Measurements from ENCODE around the gene ZNF385C. TPM values are rescaled to one million over a fixed set of nuclear protein-coding genes. Genes with fewer than 3 reads are reported as not detected.
A peak's percentile ranks its signal among the peaks of the same experiment; 100 is the strongest.

ZNF385C gene
- total RNA-seq, 1 donor: not detected

DNA sequence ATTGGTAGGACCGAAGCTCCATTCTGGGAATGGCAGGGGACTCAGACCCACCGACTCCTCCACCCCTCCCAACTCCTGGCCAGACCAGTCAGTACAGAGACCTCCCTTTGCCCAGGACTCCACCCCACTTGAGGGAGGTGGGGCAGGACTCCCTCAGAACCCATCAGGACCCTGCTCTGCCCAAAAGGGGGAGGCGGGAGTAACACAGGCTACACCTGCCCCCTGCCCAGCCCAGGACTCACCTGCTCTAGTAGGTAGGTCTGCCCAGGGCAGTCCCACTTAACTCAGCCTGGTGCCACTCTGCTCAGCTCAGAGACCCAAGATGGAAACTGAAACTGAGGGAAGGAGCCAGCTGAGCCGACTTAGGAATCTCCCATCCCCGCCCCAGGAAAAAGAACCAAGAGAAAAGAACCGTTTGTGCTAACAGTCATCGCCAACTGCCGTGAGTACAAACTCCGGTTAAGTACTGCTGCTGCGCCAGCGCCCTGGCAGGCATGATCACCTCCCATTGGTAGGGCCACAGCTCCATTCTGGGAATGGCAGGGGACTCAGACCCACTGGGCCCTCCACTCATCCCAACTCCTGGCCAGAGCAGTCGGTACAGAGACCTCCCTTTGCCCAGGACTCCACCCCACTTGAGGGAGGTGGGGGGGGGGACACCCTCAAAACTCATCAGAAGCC is 13.7 kb upstream of the ZNF385C start:
- peak overlapping the region; percentile 68 for H3K4me3 ChIP-seq (ENCODE audit: low read depth, low read length)
- TF ChIP-seq, protein P1, sequence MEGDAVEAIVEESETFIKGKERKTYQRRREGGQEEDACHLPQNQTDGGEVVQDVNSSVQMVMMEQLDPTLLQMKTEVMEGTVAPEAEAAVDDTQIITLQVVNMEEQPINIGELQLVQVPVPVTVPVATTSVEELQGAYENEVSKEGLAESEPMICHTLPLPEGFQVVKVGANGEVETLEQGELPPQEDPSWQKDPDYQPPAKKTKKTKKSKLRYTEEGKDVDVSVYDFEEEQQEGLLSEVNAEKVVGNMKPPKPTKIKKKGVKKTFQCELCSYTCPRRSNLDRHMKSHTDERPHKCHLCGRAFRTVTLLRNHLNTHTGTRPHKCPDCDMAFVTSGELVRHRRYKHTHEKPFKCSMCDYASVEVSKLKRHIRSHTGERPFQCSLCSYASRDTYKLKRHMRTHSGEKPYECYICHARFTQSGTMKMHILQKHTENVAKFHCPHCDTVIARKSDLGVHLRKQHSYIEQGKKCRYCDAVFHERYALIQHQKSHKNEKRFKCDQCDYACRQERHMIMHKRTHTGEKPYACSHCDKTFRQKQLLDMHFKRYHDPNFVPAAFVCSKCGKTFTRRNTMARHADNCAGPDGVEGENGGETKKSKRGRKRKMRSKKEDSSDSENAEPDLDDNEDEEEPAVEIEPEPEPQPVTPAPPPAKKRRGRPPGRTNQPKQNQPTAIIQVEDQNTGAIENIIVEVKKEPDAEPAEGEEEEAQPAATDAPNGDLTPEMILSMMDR (IDR thresholded peaks at IDR 0.05; ENCODE audit: insufficient read depth, low read depth, low read length): no peak
- peak; percentile 64 for DNase-seq (ENCODE audit: low read depth)

DNA sequence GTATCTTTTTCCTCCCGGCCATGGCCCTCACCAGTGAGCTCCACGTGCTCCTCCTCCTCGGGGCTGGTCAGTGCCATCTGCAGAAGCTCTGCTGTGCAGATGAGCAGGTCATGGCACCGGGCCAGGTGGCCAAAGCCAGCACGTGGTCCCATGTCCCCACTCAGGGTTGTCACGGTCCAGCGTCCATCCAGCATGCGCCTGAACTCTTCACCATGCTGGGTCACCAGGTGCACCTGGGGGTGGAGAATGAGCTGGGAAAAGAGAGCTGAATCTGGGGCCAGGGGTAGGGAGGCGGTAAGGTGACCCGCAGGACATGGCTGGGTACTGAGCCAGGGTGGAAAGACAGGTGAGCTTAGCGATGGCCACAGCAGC is 13.0 kb upstream of the ZNF385C start:
- TF ChIP-seq, protein P1 (IDR thresholded peaks at IDR 0.05; ENCODE audit: insufficient read depth, low read depth, low read length): no peak
- DNase-seq (ENCODE audit: low read depth): no peak
- H3K4me3 ChIP-seq (ENCODE audit: low read depth, low read length): no peak overlapping the region

- TF ChIP-seq, protein P1 (IDR thresholded peaks at IDR 0.05; ENCODE audit: insufficient read depth, low read depth, low read length): no peak
- no peak overlapping the region for H3K4me3 ChIP-seq (ENCODE audit: low read depth, low read length)
These were observed 12.3 kb upstream of the ZNF385C start for GRCh38 chr17:42110301-42111264.

GRCh38 chr17:42109086-42109485 is 10.8 kb upstream of the ZNF385C start:
- TF ChIP-seq, protein P1 (IDR thresholded peaks at IDR 0.05; ENCODE audit: insufficient read depth, low read depth, low read length): no peak
- no peak overlapping the region for H3K4me3 ChIP-seq (ENCODE audit: low read depth, low read length)
- DNase-seq (ENCODE audit: low read depth): no peak

More at GRCh38 chr17:42110301-42111264, 12.3 kb upstream of the ZNF385C start:
- DNase-seq (ENCODE audit: low read depth): no peak

DNA sequence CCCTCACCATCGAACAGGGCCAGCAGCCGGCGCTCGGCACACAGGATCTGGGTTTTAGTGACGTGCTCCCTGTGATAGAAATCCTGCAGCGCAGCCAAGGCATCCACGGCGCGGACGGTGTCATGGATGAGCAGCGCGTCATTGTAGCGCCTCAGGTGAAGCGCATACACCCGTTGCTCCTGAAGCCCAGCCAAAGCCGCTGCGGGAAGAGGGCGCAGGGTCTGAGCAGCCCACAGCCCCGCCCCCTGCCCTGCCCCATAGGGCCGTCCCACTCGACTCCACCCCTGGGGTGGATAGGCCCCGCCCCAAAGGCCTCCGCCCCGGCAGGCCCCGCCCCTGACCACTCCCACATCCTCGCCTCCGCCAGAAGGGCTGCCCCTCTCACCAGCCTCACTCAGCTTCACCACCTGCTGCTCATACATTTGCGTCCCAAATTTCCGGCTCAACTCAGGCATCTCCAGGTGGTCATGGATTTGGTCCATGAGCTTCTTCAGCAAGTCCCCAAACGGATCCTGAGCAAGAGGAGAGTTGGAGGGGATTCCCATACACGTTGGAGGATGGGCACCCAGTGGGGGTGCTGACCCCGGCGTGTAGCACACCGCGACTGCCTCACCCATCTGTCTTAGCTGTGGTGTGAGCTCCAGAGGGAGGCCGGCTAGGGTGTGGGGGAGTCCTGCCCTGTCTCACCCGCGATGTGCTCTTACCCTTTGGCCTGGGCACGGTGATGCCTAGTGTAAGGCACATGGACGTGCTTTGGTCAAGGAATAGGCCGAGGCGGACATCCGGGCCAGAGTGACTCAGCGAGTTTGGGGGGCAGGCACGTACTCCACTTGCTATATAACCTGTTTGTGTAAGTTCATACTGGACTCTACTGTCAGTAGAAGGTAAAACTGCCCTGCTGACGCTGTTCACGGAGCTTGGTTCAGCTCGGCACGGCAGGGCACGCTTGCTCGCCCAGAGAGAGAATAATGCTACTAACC is 9.6 kb upstream of the ZNF385C start:
- TF ChIP-seq, protein P1 (IDR thresholded peaks at IDR 0.05; ENCODE audit: insufficient read depth, low read depth, low read length): no peak
- peak; percentile 11 for DNase-seq (ENCODE audit: low read depth)
- H3K4me3 ChIP-seq (ENCODE audit: low read depth, low read length): no peak overlapping the region

DNA sequence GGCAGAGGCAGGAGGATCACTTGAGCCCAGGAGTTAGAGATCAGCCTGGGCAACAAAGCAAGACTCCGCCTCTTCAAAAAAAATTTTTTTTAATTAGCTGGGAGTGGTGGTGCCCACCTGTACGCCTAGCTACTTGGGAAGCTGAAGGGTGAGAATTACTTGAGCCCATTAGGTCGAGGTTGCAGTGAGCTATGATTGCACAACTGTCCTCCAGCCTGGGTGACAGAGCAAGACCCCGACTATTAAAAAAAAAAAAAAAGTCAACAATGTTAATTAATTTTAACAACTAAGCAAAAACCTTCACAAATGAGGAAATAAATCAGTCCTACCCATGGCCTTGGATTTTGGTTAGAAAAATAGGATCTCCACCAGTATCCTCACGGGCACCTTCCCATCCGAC is 8.9 kb upstream of the ZNF385C start:
- TF ChIP-seq, protein P1 (IDR thresholded peaks at IDR 0.05; ENCODE audit: insufficient read depth, low read depth, low read length): no peak
- DNase-seq (ENCODE audit: low read depth): no peak
- H3K4me3 ChIP-seq (ENCODE audit: low read depth, low read length): no peak overlapping the region

Measured in fibroblast of villous mesenchyme (primary cell).